HG02852 (cell line): ENCODE data around the gene SHE.
"Not testable (repeated sequence)": the region's sequence is repeated elsewhere in the genome, so short reads cannot be mapped to it uniquely, and the experiment has no call there.

Source experiments
- ATAC-seq: cut with Tn5 transposase; IDR thresholded peaks from one replicate; pipeline ENCODE4 v1.9.1; 2021; ENCODE audit warnings: mild to moderate bottlenecking, moderate library complexity; ENCODE audit not compliant: unreplicated experiment

Gene SHE

GRCh38 chr1:154502066-154502743, at the start of gene SHE, which contains the start of gene TDRD10:
TSS of gene SHE (minus strand) at chr1:154502412. CDS start at chr1:154502026, 386 bp downstream.
TSS of gene TDRD10 (plus strand) at chr1:154502219. CDS start at chr1:154506904, 4,685 bp downstream.
- no peak for ATAC-seq

DNA sequence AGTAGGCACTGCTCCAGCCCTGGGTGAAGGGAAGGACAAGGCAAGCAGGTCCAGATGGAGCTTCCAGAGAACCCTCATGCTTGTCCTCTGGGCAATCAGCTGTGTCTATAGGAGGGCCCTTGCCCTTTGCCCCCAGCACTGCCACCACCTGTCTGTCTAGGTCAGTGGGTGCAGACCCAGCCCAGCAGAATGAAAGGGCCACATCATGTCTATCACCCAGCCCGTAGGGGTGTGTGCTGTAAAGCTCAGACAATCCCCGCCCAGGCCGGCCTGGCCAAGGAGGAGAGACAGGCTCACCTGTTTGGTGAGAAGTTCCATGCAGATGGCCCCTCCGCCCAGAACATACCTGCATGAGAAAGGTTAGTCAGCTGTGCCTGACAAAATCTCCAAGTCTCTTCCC, 49.3 kb upstream of the SHE start:
- no peak for ATAC-seq

DNA sequence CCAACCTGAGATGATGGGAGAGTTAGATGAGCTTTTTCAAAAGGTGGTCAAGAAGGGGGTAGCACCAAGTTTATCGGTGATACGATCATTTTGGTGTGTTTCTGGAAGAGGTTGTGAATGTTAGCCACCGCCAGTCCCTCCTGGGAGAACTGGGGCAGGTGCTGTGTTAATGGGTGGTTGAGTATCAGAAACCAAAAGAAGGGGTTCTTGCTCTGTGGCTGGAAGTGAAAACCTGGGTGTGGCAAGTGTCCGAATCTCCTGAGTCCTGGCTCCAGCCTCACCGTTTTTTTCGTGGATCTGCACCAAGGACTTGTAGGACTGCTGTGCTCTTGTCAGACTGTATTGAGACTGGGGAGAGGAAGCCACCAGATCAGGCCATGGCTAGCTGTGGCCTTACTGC, 48.4 kb upstream of the SHE start:
- no peak for ATAC-seq

DNA sequence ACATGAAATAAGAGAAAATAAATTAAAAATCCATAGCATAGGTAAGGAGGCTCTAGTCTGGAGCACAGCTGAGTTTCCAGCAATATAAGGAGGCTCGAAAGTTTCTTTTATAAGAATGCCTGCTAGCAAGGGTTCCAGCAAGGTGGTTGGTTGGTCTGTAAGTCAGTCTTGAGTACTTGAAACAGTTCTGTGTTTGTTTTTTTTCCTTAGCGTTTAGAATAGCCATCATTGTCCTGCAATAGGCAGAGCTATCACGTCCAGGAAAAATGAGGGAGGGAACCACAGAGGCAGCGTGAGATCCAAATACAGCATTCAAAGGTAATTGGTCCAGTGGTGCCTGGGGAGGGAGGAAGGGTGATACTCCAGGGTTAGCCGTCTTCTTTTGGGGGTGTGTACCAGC, 47.9 kb upstream of the SHE start:
- no peak for ATAC-seq

DNA sequence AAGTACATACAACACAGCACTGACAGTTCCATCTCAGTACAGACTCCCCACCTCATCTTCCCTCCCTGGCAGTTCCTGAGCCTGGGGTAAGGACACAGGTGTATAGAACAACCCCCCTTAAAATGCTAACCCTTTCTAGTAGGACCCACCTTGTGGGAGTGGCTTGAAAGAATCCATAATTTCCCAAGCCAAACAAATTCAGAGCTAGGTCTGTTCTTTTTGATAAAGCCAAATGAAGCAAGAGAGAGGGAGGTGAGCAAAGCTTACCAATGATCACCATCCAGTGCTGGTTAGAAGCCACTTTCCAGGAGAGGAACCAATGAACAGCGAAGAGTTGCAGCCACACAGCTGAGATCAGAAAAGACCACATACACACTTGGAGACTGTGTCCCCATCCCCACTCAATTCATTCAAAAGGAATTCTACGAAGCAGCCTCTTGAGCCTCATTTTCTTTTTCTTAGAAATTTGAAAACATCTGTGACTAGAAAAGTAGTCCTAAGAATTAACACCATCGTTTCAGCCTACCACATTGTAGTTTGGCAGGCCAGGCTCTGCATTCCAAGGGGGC, 47.1 kb upstream of the SHE start:
- no peak for ATAC-seq

DNA sequence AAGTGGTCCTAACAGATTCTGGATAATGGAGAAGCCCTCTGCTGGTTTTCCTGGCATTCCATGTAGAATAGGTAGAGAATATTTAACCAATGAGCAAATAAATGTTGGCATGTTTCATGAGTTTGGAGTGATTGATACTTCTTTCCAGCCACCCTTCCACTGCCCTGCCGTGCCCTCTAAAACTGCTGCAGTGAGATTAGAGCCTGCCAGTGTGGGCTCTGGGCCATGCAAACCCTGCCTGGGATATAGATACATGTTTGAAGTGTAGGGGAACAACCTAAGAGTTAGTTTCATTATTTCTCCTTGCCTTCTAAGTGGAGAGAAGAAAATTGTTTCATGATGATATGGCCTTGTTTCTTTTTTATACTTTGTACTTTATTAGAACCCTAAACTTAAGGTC, 45.8 kb upstream of the SHE start:
- ATAC-seq = no peak

DNA sequence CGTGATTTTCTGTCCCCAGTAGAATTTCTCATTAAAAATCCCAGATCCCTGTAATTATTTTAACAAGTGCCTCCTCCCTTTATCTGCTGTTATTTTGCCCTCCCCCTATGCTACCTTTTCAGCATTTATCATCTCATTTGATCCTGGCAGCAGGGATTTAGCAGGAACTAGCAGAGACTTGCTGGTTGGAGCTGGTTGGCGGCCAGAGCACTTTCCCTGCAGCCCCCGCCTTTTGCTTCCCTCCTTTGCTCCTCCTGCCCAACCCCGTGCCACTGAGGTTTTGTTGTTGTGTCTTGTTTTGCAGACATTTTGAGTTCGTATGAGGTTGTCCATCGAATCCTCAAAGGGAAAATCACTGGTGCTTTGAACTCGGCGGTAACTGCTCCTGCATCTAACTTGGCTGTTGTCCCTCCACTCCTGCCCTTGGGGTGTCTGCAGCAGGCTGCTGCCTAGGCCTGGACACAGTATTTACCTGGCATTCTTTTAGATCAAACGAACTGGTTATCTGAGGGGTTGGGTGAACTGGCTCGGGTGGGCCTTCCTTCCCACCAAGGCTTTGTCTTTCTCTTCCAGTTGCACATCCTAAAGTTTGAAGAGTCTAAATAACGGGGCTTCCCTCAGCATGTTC, 45.0 kb upstream of the SHE start:
- no peak for ATAC-seq

DNA sequence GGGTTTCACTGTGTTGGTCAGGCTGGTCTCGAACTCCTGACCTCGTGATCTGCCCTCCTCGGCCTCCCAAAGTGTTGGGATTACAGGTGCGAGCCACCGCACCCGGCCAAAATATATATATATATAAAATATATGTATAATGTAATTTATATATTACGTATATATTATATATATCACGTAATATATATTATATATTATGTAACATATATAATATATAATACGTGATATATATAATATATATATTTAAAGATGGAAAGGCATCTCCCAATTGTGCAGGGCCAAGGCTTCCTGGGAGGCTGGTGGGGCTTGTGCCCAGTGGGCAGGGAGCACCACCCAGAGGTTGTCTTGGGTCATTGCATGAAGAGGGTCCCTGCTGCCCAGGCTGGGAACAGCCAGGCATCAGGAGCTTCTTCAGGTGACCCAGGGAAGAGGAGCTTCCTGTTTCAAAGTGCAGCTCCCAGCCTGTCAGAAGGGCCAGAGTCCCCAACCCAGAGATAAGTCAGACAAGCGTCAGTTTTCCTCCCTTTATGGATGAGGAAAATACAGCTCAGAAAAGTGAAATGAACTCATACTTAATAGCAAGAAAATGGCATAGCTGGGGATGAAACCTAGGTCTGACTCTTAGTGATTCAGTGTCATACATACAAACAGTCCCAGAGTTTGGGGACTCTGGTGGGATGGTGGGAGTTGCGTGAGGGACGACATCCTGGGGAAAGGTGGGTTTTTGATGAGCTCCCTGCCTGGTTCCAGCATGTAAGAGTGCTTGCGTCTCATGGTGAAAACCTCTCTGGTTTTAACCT, 44.3 kb upstream of the SHE start:
- no peak for ATAC-seq

GRCh38 chr1:154541231-154541630, 39.0 kb upstream of the SHE start:
- ATAC-seq = no peak

GRCh38 chr1:154539486-154540483, 37.6 kb upstream of the SHE start:
- ATAC-seq = no peak

DNA sequence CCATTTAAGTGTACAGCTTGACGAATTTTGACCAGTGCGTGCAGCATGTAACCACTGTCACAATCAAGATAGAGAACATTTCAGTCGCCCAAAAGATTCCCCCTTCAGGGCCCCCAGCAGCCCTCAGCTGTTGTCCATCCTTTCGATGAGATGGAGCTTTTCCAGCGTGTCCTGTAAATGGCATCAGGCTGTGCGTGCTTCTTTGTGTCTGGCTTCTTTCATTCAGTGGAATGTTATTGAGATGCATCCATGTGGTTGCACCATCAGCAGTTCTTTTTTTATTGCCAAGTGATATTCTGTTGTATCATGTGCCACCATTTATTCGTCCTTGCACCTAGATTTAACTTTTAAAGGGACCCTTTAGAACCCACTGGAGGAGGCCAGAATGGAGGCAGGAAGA, 34.4 kb upstream of the SHE start:
- ATAC-seq = no peak

DNA sequence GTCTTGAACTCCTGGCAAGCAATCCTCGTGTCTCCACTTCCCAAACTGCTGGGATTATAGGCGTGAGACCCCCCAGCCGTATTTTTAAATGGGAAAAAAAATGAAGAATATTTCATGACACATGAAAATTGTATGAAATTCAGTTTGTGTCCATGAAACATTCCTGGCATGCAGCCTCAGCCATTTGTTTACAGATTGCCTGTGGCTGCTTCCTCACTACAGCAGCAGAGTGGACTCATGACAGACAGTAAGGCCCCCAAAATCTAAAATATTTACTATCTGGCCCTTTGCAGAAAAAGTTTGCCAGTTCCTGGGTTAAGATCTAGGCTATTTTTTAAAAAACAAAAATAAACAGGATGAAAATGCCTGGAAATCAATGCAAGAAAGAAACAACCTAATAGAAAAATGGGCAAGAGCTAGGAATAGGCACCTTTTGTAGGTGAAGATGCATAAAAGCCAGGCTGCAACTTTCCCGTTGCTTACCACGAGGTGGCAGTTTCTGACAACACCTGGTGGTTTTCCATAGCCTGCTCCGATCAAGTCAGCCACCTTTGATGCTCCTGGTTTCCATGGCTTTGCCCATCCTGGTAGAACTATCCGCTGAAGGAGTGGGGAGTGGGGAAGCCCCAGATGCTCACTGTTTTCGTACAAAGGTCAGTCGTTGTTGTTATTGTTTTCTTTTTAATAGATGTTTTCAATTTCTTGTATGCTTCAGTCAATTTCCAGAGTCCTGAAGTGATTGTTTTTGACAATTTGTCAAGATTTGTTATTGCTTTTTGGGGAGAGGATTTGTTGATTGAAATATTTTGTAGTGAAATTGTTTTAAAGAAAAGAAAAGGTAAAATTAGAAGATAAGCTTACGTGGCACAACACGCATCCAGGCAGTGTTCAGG, 32.0 kb upstream of the SHE start:
- ATAC-seq = no peak

DNA sequence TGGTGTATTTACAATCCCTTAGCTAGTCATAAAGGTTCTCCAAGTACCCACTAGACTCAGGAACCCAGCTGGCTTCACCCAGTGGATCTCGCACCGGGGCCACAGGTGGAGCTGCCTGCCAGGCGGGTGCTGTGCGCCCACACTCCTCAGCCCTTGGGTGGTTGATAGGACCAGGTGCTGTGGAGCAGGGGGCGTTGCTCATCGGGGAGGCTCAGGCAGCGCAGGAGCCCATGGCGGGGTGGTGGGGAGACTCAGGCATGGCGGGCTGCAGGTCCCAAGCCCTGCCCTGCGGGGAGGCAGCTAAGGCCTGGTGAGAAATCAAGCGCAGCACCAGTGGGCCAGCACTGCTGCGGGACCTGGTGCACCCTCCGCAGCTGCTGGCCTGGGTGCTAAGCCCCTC, 29.7 kb upstream of the SHE start:
- ATAC-seq = not testable (repeated sequence)

DNA sequence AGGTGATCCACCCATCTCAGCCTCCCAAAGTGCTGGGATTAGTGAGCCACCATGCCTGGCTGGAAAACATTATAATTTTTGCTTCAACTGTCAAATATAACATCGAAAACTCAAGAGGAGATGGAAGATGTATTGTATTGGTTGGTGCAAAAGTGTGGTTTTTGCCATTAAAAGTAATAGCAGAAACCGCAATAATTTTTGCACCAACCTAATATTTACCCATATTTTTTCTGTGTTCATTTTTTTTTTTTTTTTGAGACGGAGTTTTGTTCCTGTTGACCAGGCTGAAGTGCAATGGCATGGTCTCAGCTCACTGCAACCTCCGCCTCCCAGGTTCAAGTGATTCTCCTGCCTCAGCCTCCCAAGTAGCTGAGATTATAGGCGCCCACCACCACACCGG, 27.1 kb upstream of the SHE start:
- ATAC-seq = no peak

- no peak for ATAC-seq
These were observed 25.0 kb upstream of the SHE start for GRCh38 chr1:154527192-154527591.

- no peak for ATAC-seq
These were observed 22.7 kb upstream of the SHE start for GRCh38 chr1:154524881-154525280.

GRCh38 chr1:154521695-154522094, 19.5 kb upstream of the SHE start:
- ATAC-seq = no peak

DNA sequence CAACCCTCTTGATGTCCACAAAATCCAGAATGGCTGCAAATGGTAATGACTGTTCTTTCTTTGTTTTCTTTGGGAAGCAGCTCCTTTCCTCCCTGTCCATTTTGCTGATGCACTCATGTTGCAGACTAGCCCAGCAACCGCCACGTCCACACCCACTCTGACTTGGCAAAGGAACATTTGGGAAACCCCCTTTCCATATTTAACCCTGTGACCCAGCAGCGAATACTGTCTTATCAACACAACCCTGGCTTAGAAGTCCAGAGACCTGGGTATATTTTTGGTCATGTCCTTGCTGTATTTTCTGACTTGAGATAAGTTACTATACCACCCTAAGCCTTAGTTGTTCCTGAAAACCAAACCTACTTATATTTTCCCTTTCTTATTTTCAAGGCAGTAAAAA, 18.1 kb upstream of the SHE start:
- no peak for ATAC-seq

DNA sequence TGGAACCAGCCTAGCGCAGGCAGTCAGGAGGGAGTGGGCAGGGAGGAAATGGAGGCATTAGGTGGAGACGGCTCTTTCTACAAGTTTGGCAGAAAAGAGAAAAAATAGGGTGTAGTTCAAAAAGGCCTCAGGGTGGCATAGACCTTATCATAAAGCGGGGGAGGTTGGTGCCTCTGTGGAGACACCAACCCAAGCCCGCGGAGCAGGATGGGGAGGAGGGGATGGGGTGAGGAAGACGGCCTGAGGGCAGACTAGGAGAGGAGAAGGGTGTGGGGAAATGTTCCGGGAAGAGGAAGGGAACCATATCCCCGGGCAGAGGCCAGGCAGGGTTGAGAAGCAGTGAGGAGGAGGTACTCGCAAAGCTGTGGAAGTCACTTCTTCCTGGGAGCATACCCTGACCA, 17.4 kb upstream of the SHE start:
- ATAC-seq = no peak
